ENCODE measurements around the gene LCORL.

The LCORL gene

GRCh38 chr4:17895481-17895880 lies 126.1 kb downstream of the LCORL start:
- H3K4ac ChIP-seq (ENCODE audit: low read depth, low read length): no peak overlapping the region
- H3K18ac ChIP-seq (ENCODE audit: low read length): no peak overlapping the region
- no peak overlapping the region for H3K4me2 ChIP-seq (ENCODE audit: low read length)
- no peak overlapping the region for H2BK5ac ChIP-seq (ENCODE audit: low read depth, low read length, poor library complexity)
- no peak overlapping the region for H2AK5ac ChIP-seq (ENCODE audit: low read length)
- no peak overlapping the region for H2BK12ac ChIP-seq (ENCODE audit: low read length)
- no peaks in the 10 kb centered on the region for H3K27me3 ChIP-seq (ENCODE audit: insufficient read depth, low read length)
- no CpG with 5 or more reads among the region's 3 CpGs for WGBS (ENCODE audit: extremely low coverage, insufficient coverage, insufficient read length)
- no peak overlapping the region for H2BK120ac ChIP-seq (ENCODE audit: insufficient read depth, low read length, poor library complexity)
- H2AFZ ChIP-seq (ENCODE audit: insufficient read depth, low read length, poor library complexity): no peak overlapping the region
- no peak overlapping the region for H3K4me3 ChIP-seq (ENCODE audit: low read depth, low read length)
- H3K79me2 ChIP-seq (ENCODE audit: control insufficient read depth, insufficient read depth, low read length, poor library complexity): no peaks in the 10 kb centered on the region
- H3K14ac ChIP-seq (ENCODE audit: low read length): no peak overlapping the region
- DNase-seq: peak; percentile 63 to 75
- no peak overlapping the region for H4K12ac ChIP-seq (ENCODE audit: low read depth, low read length)
- no peak overlapping the region for H3K23ac ChIP-seq (ENCODE audit: low read length)
- peaks cover 0 to 2% of the 10 kb centered on the region in 2 experiments for H3K36me3 ChIP-seq (ENCODE audit: control insufficient read depth in 1 of 2, insufficient read depth in 2 of 2, low read length in 2 of 2)
- H3K9me3 ChIP-seq (ENCODE audit: insufficient read depth, low read depth, low read length): no peaks in the 10 kb centered on the region
- no peak overlapping the region for H3K9ac ChIP-seq (ENCODE audit: low read length)
- H3K4me1 ChIP-seq (ENCODE audit: control insufficient read depth in 1 of 2, insufficient read depth in 2 of 2, low read length in 2 of 2): no peaks in the 10 kb centered on the region
- H3K27ac ChIP-seq (ENCODE audit: low read depth, low read length): no peak overlapping the region
- H3K79me1 ChIP-seq (ENCODE audit: low read length): no peaks in the 10 kb centered on the region
- no peak overlapping the region for H4K91ac ChIP-seq (ENCODE audit: low read depth, low read length)
- H4K8ac ChIP-seq (ENCODE audit: low read depth, low read length): no peak overlapping the region

GRCh38 chr4:17894421-17894820 lies 127.1 kb downstream of the LCORL start:
- no peak overlapping the region for H3K18ac ChIP-seq (ENCODE audit: low read length)
- H2AK5ac ChIP-seq (ENCODE audit: low read length): no peak overlapping the region
- H3K79me1 ChIP-seq (ENCODE audit: low read length): no peaks in the 10 kb centered on the region
- no peak overlapping the region for H2BK5ac ChIP-seq (ENCODE audit: low read depth, low read length, poor library complexity)
- no peak overlapping the region for H2BK120ac ChIP-seq (ENCODE audit: insufficient read depth, low read length, poor library complexity)
- H3K4me3 ChIP-seq (ENCODE audit: low read depth, low read length): no peak overlapping the region
- no peak overlapping the region for H3K27ac ChIP-seq (ENCODE audit: low read depth, low read length)
- peaks cover 0 to 2% of the 10 kb centered on the region in 2 experiments for H3K36me3 ChIP-seq (ENCODE audit: control insufficient read depth in 1 of 2, insufficient read depth in 2 of 2, low read length in 2 of 2)
- no CpG with 5 or more reads among the region's 3 CpGs for WGBS (ENCODE audit: extremely low coverage, insufficient coverage, insufficient read length)
- no peak for DNase-seq
- no peaks in the 10 kb centered on the region for H3K4me1 ChIP-seq (ENCODE audit: control insufficient read depth in 1 of 2, insufficient read depth in 2 of 2, low read length in 2 of 2)
- H3K14ac ChIP-seq (ENCODE audit: low read length): no peak overlapping the region
- no peak overlapping the region for H3K9ac ChIP-seq (ENCODE audit: low read length)
- no peak overlapping the region for H3K4ac ChIP-seq (ENCODE audit: low read depth, low read length)
- no peaks in the 10 kb centered on the region for H3K79me2 ChIP-seq (ENCODE audit: control insufficient read depth, insufficient read depth, low read length, poor library complexity)
- no peak overlapping the region for H4K12ac ChIP-seq (ENCODE audit: low read depth, low read length)
- no peak overlapping the region for H3K4me2 ChIP-seq (ENCODE audit: low read length)
- H3K27me3 ChIP-seq (ENCODE audit: insufficient read depth, low read length): no peaks in the 10 kb centered on the region
- no peaks in the 10 kb centered on the region for H3K9me3 ChIP-seq (ENCODE audit: insufficient read depth, low read depth, low read length)
- no peak overlapping the region for H2AFZ ChIP-seq (ENCODE audit: insufficient read depth, low read length, poor library complexity)
- H3K23ac ChIP-seq (ENCODE audit: low read length): no peak overlapping the region
- no peak overlapping the region for H4K8ac ChIP-seq (ENCODE audit: low read depth, low read length)
- no peak overlapping the region for H4K91ac ChIP-seq (ENCODE audit: low read depth, low read length)
- H2BK12ac ChIP-seq (ENCODE audit: low read length): no peak overlapping the region

DNA sequence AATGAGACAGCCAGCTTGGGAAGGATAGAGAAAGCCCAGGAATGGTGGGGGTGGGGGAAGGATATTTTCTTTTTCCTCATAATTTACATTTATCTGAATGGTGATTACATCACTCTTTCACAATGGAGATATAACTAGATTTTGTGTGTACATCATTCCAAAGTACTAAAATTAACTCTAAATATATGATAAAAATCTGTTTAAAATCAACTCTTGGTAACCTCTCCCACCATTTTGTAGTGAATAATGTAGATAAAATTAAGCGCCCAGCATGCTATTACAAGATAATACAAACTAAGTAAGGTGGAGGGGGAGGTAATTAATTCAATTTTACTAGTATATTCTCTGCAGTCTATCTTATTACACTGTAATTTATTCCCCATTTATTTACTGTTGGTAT lies 131.9 kb downstream of the LCORL start:
- H4K8ac ChIP-seq (ENCODE audit: low read depth, low read length): no peak overlapping the region
- no peak overlapping the region for H3K18ac ChIP-seq (ENCODE audit: low read length)
- no peak overlapping the region for H2AFZ ChIP-seq (ENCODE audit: insufficient read depth, low read length, poor library complexity)
- no CpG with 5 or more reads among the region's 1 CpG for WGBS (ENCODE audit: extremely low coverage, insufficient coverage, insufficient read length)
- no peaks in the 10 kb centered on the region for H3K27me3 ChIP-seq (ENCODE audit: insufficient read depth, low read length)
- H3K4me2 ChIP-seq (ENCODE audit: low read length): no peak overlapping the region
- no peak overlapping the region for H3K4me3 ChIP-seq (ENCODE audit: low read depth, low read length)
- no peak overlapping the region for H2BK5ac ChIP-seq (ENCODE audit: low read depth, low read length, poor library complexity)
- H4K91ac ChIP-seq (ENCODE audit: low read depth, low read length): no peak overlapping the region
- no peak overlapping the region for H2BK12ac ChIP-seq (ENCODE audit: low read length)
- no peak overlapping the region for H4K12ac ChIP-seq (ENCODE audit: low read depth, low read length)
- H2AK5ac ChIP-seq (ENCODE audit: low read length): no peak overlapping the region
- H3K79me1 ChIP-seq (ENCODE audit: low read length): no peaks in the 10 kb centered on the region
- H3K27ac ChIP-seq (ENCODE audit: low read depth, low read length): no peak overlapping the region
- peaks cover 0 to 1% of the 10 kb centered on the region in 2 experiments for H3K4me1 ChIP-seq (ENCODE audit: control insufficient read depth in 1 of 2, insufficient read depth in 2 of 2, low read length in 2 of 2)
- no peak overlapping the region for H3K14ac ChIP-seq (ENCODE audit: low read length)
- H3K36me3 ChIP-seq (ENCODE audit: control insufficient read depth in 1 of 2, insufficient read depth in 2 of 2, low read length in 2 of 2): no peaks in the 10 kb centered on the region
- DNase-seq: no peak
- no peaks in the 10 kb centered on the region for H3K79me2 ChIP-seq (ENCODE audit: control insufficient read depth, insufficient read depth, low read length, poor library complexity)
- no peak overlapping the region for H3K23ac ChIP-seq (ENCODE audit: low read length)
- H3K9me3 ChIP-seq (ENCODE audit: insufficient read depth, low read depth, low read length): no peaks in the 10 kb centered on the region
- no peak overlapping the region for H3K9ac ChIP-seq (ENCODE audit: low read length)
- H3K4ac ChIP-seq (ENCODE audit: low read depth, low read length): no peak overlapping the region
- H2BK120ac ChIP-seq (ENCODE audit: insufficient read depth, low read length, poor library complexity): no peak overlapping the region

GRCh38 chr4:17884511-17884910 lies 137.0 kb downstream of the LCORL start:
- no peak overlapping the region for H4K8ac ChIP-seq (ENCODE audit: low read depth, low read length)
- no peaks in the 10 kb centered on the region for H3K27me3 ChIP-seq (ENCODE audit: insufficient read depth, low read length)
- H3K79me1 ChIP-seq (ENCODE audit: low read length): no peaks in the 10 kb centered on the region
- no peak overlapping the region for H3K4me2 ChIP-seq (ENCODE audit: low read length)
- H2AK5ac ChIP-seq (ENCODE audit: low read length): no peak overlapping the region
- no peak overlapping the region for H2AFZ ChIP-seq (ENCODE audit: insufficient read depth, low read length, poor library complexity)
- no CpG with 5 or more reads among the region's 2 CpGs for WGBS (ENCODE audit: extremely low coverage, insufficient coverage, insufficient read length)
- no peak overlapping the region for H3K14ac ChIP-seq (ENCODE audit: low read length)
- no peak overlapping the region for H3K18ac ChIP-seq (ENCODE audit: low read length)
- no peak overlapping the region for H3K4me3 ChIP-seq (ENCODE audit: low read depth, low read length)
- H3K36me3 ChIP-seq (ENCODE audit: control insufficient read depth in 1 of 2, insufficient read depth in 2 of 2, low read length in 2 of 2): no peaks in the 10 kb centered on the region
- H2BK120ac ChIP-seq (ENCODE audit: insufficient read depth, low read length, poor library complexity): no peak overlapping the region
- H3K9ac ChIP-seq (ENCODE audit: low read length): no peak overlapping the region
- H3K27ac ChIP-seq (ENCODE audit: low read depth, low read length): no peak overlapping the region
- peaks cover 0 to 3% of the 10 kb centered on the region in 2 experiments for H3K4me1 ChIP-seq (ENCODE audit: control insufficient read depth in 1 of 2, insufficient read depth in 2 of 2, low read length in 2 of 2)
- H3K79me2 ChIP-seq (ENCODE audit: control insufficient read depth, insufficient read depth, low read length, poor library complexity): no peaks in the 10 kb centered on the region
- no peak for DNase-seq
- H4K91ac ChIP-seq (ENCODE audit: low read depth, low read length): no peak overlapping the region
- no peak overlapping the region for H2BK5ac ChIP-seq (ENCODE audit: low read depth, low read length, poor library complexity)
- H3K9me3 ChIP-seq (ENCODE audit: insufficient read depth, low read depth, low read length): no peaks in the 10 kb centered on the region
- H3K4ac ChIP-seq (ENCODE audit: low read depth, low read length): no peak overlapping the region
- H2BK12ac ChIP-seq (ENCODE audit: low read length): no peak overlapping the region
- H4K12ac ChIP-seq (ENCODE audit: low read depth, low read length): no peak overlapping the region
- no peak overlapping the region for H3K23ac ChIP-seq (ENCODE audit: low read length)

All from trophoblast cell (in vitro differentiated cells and primary cell).